NCI-H128 (cell line): ENCODE measurements around the gene VPS16.

ENCODE experiments used
- DNase-seq: peaks from one replicate; lab custom pipeline; 2025; ENCODE audit not compliant: unreplicated experiment; lab: John Stamatoyannopoulos, UW

The VPS16 gene

DNA sequence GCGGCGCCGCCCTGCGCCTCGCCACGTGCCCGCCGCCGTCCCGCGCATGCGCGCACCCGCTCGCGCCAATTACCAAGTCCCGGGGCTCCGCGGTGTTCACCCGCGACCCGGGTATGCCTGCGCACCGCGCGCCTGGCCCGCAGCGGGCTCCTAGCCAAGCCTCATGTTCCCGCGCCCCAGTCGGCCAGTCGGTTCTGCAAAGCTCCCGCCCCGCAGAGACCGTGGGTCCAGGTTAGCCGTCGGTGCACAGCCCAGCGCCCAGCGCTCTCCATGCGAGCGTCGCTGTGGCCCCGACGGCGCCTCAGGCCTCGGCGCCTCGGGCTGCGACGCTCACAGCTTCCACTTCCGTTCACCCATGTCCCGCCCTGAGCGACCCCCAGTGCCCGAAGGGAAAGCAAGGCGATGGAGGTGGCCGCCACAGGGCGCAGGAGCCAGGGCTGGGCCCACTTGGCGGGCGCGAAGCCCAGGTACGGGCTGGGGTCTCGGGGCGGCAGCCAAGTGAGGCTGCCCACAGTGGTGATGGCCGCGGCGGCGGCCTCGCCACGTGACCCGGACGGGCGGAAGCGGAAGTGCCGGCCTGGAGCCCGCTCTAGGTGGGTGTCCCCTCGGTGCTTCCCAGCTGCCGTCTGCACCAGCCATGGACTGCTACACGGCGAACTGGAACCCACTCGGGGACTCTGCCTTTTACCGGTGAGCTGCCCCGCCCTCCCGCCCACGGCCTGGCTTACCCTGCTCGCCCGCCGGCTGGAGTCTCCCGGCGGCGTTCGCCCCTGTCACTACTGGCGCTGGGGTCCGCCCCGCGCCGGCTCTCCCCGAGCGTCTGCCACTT is at the start of gene VPS16, which contains the start of gene PCED1A:
Gene VPS16, plus strand, starts transcription at position 608 of the 829 bp plus-strand sequence. Its CDS starts 30 bp downstream, at position 638.
Gene PCED1A, minus strand, starts transcription at position 518 of the 829 bp plus-strand sequence. CDS start 743 bp downstream, outside the sequence.
- peak; percentile 58 for DNase-seq

DNA sequence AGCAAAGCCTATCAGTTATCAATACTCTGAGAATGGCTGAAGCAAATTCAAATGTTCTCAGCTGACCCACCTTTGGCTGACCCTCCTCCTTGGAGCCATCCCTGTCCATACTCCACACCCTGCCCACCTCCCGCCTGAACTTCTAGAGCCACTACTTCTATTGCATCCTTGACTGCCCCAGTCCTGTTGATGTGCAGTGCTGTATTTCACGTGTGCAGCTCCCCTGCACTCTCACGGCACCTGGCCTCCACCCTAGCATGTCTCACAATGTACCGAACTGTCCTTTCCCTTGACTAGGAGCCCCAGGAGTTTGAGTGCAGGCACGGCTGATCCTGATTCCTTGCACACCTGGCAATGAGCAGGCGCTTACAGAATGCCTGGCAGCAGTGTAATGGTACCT is 47.1 kb upstream of the VPS16 start:
- DNase-seq: no peak

DNA sequence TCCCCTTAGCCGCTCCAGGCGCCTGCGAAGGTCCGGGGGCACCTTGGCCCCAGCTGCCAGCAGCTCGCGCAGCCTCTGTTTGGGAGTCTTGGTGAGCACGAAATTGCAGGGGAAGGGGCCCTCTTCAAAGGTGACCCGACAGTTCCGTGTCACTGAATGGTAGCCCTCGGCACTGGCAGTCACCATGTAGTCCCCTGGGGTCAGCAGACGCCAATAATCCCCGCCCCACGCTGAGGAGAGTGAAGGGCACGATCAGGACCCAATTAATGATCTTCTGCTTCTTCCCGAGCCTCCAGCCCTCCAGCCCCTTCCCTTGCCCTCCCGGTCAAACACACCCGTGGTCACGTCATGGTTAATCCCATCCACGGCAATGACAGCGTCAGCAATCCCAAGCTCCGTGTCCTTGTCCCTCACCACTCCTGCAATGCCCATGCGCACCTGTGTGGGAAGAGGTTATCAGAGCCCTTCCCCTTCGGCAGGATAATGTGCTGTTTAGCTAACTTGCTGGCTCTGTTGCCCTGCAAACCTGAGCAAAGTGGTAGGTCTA is 46.3 kb upstream of the VPS16 start:
- DNase-seq: no peak

DNA sequence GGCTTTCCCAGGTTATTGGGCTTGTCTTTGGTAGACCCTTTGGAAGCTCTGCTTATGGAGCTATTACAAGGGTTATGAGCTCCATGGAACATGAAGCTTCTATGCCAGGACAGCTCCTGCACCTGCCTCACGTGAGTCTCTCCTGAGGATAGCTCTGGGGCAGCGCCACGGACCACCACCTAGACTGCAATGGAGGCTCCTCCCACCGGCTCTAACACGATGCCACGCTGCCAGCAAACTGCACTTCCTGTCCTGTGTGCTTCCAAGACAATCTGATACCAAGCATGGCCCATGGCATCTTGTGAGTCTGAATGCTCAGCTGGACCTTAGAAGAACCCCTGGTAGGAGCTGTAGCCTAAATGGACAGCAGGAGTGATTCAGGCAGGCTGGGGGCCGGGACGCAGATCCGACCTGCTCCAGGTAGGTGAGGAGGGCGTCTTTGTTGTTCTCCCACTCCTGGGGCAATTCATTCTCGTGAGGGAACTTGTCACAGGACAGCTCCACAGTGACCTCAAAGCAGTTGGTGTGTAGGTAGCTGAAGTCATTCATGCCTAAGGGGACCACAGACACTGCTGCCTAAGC is 45.6 kb upstream of the VPS16 start:
- no peak for DNase-seq

DNA sequence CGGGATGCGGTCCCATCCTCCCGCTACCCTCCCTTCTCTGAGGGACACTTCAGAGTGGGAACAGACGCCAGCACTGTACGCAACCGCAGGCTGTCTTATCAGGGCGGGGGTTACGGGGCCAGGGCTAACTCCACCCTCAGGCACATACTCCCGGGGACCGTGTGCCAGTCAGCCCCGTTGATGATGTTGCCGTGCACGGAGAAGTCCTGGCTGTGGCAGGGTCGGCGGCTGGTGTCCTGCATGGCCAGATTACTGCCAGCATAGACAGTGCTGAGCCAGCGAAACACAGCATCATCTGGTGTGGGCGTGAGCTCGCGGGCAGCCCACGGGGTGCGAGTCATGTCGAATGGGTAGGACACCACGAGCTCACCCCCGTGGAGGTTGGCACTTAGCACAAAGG is 45.1 kb upstream of the VPS16 start:
- no peak for DNase-seq

DNA sequence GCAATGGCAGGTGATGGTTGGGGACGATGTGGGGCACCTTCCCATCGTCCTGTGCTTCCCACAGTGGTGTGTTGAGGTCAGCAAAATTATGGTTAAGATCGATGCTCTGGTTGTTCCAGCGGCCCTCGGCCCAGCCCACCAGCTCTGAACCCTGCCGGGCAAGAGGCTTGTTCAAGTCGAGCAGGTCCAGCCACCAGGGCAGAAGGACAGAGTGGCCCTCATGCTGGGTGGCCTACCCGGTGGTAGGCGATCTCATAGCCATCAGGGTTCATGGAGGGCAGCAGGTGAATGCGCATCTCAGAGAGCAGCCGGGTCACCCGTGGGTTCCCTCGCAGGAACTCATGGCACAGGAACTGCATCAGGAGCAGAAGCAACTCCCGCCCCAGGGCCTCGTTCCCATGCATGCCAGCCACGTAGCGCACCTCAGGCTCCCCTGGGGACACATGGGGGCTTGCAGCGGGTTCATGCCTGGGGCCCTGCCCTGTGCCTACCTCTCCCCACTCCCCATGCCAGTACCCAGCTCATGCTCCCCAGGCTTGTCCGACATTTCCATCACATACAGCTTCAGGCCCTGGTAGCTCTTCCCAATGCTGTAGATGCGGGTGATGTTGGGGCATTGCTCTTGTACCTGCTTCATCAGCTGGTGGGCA is 44.4 kb upstream of the VPS16 start:
- no peak for DNase-seq

DNA sequence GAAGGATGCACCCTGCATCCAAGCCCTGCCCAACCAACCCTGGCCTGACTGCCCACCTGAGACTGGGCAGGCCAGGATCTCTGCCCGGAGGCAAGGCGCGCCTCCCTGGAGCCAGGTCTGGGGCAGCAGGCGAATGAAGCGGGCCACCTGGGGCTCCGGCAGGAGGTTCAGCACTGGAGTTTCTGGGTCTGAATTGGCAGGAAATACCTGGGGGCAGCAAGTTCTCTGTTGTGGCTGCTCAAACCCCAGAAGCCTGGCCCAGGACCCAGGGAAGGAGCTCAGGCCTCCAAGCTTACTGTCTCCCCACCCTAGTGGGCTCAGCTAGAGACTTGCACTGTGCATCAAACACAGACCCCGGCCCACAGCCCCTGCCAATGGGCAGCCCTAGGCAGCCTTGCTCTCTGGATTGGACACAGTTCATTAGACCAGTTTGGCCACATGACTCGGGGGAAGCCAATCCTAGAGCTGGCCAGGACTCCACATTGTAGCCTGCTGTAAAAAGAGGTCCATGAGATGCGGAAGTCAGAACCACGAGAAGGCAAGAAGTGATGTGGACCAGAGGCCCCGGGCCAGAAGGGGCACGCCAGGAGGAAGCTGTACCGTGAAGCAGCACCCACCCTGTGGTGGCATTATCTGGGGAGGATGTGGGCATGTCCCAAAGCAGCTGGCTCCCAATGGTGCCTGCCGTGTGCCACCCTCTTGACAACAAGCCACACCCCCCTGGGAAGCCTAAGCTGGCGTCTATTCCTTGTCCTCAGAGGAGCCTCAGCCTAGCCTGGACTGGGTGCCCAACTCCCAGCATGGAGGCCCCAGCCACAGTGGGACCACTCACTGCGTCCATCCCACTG is 43.2 kb upstream of the VPS16 start:
- no peak for DNase-seq

DNA sequence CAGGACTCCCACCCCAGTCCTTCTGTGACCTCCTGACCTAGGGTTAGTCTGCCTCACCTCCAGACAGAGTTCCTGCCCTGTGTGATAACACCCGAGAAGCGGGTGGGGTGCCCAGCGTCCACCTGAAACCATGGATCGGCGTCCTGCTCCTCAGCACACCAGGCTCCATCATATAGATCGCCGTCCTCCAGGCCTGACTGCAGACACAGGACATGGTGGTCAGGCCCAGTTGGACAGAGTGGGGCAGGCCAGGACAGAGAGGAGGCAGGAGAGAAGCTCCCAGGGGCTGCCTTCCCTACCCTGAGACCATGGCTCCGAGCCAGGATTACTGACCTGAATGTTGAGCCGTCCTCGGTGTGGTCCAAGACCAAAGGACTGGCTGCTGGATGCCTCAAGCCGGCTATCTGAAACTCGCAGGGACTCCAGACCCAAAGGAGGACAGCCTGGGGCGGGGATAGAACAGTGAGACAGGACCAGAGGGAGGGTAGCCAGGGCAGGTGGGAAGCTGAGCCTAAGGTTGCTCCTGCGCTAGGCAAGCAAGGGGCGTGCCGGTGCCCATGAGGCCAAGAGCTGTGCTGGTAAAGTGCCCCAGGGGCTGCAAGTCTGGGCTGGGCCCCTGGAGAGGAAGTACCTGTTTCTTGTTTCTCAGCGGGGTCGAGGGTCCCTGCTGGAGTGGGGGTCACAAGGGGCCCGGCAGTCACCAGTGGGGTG is 42.3 kb upstream of the VPS16 start:
- DNase-seq: no peak

DNA sequence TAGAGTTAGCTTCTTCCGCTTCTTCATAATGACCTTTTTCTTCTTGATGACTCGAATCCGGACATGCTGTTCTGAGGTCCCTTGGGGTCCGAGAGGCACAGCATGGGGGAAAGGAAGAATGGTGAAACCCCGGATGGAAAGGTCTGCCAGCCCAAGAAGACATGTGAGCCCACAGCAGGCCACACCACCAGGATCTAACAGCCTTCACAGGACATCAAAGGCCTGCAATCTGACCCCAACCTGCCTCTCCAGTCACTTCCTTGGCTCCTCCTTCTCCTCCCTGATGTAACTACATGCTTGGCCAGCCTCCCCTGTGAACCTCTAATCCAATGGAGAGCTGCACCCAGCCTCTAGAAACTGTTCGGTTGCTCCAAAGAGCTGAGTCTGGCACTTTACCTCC is 41.7 kb upstream of the VPS16 start:
- DNase-seq: no peak

DNA sequence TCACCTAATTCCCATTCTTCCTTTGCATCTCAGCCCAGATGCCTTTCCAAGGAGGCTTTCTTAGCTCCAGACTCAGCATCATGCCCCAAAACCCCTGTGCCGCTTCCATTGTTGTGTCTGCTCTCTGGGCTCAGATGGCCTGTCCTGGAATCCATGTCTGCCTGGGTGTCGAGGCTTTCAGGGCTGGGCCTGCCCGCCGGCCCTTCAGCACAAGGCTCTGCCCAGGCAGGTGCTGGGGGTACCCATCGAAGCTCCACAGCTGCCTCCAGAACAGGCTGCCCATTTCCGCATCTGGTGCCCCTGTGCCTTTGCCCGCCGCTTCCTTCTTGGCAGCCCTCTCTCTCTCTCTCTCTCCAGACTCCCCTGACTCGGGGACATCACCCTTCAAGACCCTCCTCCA is 41.3 kb upstream of the VPS16 start:
- no peak for DNase-seq

DNA sequence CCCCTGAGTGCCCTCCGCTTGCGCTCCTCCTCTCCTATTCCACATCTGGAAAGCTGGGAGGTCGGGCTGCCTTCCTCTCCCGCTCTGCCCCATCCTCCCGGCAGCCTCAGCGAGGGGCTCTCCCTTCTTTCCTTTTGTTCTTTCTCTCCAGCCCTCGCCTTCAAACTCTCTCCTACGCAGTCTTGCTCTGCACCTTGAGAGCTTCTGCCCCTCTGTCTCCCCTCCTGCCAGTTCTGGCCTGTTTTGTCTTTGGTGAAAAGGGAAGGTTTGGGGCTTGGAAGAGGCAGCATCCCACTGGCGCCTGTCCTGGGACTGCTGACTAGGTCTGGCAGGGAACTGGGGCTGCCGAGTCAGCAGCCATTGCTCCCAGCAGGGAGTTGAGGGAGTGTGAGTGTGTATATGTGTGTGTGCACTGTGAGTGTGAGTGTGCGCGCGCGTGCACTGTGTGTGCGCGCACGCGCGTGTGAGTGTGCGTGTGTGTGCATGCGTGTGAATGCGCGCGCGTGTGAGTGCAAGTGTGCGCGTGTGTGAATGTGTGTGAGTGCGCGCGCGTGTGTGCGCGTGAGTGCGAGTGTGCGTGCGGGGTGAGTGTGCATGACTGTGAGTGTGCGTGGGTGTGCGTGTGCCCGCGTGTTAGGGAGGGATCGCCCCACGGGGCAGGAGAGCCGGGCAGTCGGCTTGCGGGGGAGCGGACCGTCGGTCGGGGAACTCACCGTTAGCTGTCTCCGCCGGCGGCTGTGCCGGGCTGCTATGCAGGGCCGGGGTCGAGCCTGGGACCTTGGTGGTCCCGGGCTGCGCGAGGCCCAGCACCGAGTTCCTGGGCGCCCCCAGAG is 40.6 kb upstream of the VPS16 start:
- DNase-seq: no peak

DNA sequence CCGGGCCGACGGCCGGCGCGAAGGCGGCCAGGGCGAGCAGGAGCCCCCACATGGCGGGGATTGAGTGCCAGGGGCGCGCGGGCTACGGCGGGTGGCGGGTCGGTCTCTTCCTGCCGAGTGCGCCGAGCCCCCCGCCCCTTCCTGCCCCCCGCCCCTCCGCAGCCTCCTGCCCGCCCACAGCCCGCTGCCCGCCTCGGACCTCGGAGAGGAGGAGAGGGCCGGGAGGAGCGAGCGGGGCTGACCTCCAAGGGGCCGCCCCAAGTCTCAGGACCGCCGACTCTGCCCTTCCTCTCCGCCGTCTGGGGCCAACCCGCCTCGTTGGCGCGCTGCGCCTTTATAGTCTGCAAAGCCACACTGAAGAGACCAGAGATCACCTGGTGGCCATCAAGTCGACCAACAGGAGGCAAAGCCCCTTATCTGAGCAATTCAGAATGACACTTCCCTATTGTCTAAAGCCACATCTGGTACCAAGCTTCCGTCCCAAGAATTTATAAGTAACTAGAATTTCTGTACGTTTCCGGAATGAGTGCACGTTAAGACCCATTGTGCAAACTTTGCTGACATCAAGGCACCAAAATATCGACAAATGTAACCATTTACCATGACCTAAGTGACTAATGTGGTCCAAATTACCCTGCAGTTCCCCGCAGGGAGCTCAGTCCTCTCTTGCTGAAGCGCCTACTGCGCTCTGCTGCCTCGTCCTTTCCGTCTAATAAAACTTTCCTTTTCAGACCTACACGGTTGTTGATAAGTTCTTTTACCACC is 39.8 kb upstream of the VPS16 start, which contains the start of gene CPXM1:
Gene CPXM1, minus strand, starts transcription at position 107 of the 765 bp plus-strand sequence. Its CDS starts 55 bp downstream, at position 52.
- DNase-seq: no peak

DNA sequence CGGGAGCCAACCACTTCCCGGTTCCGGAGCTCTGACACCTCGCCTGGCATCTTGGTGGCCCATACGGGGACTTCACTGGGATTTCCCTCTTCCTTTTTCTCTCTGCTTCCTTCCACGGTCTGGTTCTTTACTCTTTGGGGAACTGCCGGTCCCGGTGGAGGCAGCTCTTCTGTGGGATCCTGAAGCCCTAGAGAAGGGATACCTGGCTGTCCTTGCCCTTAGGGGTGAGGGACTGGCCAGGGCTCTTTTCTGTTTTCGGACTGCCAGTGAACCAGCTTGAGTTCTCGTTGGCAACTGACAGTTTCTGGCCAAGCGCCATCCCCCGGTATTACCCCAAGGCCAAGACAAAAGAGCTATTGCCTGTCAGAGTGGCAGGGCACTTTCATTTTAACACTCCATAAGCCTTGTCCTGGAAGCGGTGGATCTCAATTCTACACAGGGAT is 39.2 kb upstream of the VPS16 start:
- DNase-seq: no peak

DNA sequence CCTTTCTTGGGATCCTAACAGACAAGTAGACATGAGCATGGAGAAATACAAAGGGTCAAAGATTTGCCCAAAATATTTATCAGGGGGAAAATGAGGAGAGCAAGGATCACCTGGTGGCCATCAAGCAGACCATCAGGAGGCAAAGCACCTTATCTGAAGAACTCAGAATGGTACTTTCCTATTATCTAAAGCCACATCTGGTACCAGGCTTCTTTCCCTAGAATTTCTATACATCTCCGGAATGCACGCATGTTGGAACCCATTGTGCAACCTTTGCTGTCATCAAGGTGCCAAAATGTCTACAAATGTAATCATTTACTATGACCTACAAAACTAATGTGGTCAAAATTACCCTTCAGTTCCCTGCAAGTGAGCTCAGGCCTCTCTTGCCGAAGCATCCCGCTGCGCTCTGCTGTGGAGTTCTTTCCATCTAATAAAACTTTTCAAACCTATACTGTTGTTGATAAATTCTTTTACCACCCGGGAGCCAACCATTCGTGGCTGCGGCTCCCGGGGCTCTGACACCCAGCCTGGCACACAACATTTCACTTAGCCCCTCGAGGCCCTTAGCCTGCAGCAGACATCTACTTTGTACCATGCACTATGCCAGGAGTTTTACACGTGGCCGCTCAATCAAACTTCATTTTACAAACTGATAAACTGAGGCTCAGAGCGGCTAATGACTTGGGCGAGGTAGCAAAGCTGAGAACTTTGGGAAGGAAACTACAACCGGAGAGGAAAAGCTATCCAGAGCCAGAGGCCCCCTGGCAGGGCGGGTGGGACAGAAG is 36.3 kb upstream of the VPS16 start:
- no peak for DNase-seq

DNA sequence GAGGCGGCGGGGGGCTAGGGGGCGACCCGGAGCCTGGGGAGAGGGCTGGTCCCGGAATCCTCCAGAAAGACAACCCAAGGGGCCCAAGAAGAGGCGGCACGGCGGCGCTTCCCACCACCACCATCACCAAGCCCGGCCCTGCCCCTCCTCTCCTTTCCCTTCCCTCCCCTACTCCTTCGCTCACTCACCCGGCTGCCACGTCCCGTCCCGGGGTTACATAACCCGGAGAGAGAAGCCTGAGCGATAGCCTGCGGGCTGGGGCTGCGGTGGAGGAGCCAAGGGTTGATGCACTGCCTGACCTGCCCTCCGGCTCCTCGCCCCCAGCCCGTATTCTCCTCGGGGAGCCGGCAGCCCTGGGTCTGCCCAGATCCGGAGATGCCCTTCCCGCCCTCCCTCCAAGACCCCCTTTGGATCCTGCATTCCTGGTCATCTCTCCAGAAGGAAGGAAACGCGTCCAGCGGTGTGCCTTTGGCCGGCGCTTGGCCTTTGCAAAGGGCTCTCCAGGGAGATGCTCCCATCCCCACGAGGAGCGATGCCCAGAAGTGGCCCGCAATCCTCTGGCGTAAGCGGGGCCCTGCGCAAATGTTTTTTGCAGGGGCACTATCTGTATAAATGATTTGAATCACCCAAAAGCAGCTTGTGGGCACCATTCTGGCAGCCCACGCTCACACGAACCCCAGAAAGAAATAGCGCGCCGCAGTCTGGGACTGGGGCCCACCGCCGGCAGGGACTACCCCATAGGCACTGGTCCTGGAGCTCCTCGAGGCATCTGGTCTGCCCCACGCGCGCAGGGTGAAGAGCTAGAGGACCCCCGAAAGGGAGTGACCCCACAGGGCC is 35.5 kb upstream of the VPS16 start:
- no peak for DNase-seq

DNA sequence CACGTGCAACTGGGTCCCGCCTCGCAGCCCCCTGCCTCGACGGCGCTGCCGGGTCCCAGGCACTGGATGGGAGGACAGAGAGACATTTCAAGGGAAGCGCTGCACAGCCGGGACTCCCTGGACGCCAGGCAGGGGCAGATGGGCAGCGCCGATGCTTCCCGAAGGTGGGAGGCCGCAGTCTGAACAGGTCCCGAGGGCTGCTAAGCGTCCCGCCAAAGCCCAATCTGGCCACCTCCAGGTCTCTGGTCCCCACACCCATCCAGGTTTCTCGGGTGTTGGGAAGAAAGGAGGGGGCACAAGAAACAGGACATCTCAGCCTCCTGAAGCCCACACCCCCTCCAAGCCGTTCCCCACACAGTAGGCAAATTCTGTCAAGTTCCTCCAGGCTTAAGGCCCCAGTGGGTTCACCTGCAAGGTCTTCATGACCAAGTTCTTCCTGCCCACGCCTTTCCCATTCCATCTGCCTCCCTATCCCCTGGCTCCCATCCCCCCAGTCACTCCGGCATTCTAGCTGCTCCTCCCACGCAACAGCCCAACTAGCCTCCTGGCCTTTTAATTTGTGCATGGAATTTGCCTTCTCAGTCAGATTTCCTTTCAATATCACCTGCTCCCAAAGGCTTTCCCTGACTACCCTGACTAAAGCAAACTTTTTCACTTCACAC is 34.7 kb upstream of the VPS16 start:
- no peak for DNase-seq
